GDM1 (cell line): ENCODE data around the gene KLF16.
"Not testable (repeated sequence)": the region's sequence is repeated elsewhere in the genome, so short reads cannot be mapped to it uniquely, and the experiment has no call there.

Experiments
- DNase-seq: peaks from one replicate; lab custom pipeline; 2025; lab: John Stamatoyannopoulos, UW

Gene KLF16

DNA sequence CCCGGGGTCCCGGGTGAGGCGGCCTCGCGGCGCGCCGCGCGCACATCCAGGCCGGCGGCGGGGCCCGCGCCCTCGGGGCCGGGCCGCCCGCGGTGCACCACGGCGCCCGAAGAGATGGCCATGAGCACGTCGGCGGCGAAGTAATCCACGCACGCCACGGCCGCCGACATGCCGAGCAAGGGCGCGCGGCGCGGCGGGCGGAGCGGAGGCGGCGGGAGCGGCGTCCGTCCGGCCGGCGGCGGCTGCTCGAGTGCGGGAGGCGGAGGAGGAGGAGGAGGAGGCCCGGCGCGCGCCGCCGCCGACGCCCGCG, at the start of gene KLF16:
TSS of gene KLF16 (minus strand) at position 252 of the 310 bp plus-strand sequence. CDS start at position 170, 82 bp downstream.
- no peak for DNase-seq

DNA sequence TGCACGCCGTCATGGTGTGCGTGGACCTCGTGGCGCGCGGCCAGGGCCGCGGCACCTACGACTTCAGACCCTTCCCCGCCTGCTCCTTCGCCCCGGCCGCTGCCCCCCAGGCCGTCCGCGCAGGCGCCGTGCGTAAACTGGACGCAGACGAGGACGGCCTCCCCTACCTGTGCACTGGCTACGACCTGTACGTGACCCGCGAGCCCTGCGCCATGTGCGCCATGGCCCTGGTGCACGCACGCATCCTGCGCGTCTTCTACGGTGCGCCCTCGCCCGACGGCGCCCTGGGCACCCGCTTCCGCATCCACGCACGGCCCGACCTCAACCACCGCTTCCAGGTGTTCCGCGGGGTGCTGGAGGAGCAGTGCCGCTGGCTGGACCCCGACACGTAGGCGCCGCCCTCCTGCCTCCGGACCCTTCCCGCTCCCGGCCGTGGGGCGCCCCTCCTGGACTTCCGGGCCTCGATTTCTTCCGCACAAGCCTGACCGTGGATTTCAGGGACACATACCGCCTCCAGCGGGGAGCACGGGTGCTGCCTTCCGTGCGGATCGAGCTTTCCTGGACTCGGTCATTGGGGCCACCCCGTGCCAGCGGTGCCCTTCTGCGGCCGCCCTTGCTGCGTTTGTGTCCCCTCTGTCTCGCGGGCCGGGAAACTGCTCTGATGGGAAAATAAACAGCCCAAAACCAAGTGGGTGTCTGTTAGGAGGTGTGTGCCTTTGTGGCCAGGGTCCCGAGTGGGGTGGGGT, 49.6 kb upstream of the KLF16 start:
- DNase-seq = no peak

DNA sequence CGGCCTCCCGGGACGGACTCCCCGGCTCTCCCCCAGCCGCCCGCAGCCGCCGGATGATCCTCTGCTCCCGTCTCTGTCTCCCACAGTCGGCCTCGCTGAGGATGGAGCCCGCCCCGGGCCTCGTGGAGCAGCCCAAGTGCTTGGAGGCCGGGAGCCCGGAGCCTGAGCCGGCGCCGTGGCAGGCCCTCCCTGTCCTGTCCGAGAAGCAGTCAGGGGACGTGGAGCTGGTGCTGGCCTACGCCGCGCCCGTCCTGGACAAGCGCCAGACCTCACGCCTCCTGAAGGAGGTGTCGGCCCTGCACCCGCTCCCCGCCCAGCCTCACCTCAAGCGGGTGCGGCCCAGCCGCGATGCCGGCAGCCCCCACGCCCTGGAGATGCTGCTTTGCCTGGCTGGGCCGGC, 48.6 kb upstream of the KLF16 start:
- DNase-seq = no peak

DNA sequence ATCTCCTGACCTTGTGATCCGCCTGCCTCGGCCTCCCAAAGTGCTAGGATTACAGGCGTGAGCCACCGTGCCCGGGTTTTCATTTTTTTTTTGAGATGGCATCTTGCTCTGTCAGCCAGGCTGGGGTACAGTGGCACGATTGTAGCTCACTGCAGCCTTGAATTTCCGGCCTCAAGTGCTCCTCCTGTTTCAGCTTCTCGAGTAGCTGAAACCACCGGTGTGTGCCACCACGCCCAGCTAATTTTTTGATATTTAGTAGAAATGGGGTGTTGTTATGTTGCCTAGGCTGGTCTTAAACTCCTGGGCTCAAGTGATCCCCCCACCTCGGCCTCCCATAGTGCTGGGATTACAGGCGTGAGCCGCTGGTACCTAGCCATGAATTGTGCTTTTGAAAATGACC, 47.7 kb upstream of the KLF16 start:
- DNase-seq = no peak

DNA sequence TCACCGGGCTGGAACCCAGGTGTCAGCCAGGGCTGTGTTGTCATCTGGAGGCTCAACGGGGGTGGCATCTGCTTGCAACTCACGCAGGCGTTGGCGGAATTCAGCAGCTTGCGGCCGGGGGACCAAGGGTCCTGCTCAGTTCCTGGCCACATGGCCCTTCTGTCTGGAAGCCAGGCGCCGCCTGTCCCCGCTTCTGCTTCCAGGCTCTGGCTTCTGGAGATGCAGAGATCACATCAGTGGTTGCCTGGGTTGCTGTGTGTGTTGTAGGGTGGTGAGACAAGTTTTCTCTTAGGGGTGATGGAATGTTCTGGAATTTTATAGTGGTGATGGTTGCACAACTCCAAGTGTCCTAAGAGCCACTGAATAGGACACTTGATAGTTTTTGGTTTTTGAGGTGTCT, 46.8 kb upstream of the KLF16 start:
- no peak for DNase-seq

DNA sequence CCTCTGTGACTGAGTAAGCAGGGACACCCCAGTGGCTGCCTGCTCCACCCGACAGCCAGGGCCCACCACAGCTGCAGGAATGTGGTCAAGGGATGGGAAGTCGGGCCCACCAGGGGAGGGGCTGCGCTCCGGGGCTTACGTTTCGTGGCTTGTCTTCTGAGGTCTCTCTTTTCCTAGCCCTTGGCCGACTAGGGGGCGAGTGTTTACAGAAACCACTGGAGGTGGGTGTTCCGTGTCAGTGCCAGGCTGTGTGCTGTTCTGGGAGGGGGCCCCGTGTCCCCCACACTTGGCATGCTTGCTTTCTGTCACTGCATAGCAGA, 46.3 kb upstream of the KLF16 start:
- DNase-seq = peak; percentile 57

DNA sequence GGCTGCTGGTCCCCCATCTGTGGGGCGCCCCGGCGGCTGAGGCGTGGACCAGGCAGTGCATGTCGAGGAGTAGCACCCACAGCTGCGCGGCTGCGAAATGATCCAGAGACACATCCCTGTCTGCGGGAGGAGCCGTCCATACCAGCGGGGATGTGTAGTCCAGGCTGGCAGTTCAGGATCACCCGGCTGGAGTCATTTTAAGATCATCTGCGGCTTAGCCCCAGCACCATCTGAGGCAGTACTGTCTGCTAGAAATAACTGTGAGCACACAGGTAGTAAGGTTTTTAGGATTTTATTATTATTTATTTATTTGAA, 44.9 kb upstream of the KLF16 start:
- no peak for DNase-seq

DNA sequence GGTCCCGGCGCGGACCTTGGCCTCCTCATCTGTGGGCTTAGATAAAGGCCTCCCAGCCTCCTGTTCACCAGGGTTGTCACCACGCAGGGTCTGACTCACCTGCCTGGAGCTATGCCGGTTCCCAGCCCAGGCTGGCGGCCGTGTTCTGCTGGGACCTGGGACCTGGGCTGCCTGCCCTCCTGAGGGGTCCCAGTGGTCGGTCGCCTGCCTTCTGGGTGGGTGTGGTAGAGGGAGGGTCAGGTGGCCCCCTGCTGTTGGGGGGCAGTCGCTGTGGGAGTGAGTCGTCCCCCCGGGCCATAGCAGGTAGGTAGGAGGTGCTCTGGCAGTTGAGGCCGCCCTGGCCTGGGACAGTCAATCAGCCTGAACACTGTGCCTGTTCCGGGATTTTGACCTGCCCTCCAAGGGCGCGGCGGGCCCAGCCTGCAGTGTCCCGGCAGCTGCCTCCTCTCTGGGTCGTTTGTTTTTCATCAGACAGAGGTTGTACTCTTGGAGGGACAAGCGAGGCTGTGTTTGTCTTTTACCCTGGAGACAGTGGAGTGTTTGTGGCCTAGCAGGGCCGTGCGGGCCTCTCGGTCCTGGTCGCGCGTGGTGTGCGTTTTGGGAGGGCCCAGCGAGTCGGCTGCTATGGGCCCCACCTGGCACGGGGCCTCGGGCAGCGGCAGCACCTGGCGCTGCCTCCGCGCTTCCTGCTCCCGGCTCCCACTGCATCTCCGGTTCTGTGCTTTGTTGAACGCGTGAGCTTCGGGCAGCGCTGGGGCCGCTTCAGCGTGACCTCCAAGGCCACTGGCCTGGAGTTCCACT, 44.4 kb upstream of the KLF16 start:
- no peak for DNase-seq

DNA sequence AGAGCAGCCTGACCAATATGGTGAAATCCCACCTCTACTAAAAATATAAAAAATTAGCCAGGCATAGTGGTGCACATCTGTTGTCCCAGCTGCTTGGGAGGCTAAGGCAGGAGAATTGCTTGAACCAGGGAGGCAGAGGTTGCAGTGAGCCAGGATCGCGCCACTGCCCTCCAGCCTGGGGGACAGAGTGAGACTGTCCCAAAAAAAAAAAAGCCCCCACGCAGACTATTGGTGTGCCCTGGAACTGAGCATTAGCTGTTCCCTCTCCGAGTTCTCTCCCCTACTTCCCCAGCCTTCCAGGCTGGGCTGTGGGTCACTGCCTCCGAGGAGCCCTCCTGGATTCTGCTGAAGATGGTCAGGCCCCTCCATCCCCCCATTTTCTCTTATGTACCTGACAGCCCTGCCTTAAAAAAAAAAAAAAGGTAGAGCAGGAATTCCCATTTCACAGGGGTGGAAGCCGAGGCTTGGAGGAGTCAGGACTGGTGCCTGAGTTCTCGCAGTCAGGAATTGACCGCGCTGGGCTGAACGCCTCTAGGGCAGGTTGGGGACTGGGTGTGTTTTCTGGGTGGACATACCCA, 43.7 kb upstream of the KLF16 start:
- no peak for DNase-seq

DNA sequence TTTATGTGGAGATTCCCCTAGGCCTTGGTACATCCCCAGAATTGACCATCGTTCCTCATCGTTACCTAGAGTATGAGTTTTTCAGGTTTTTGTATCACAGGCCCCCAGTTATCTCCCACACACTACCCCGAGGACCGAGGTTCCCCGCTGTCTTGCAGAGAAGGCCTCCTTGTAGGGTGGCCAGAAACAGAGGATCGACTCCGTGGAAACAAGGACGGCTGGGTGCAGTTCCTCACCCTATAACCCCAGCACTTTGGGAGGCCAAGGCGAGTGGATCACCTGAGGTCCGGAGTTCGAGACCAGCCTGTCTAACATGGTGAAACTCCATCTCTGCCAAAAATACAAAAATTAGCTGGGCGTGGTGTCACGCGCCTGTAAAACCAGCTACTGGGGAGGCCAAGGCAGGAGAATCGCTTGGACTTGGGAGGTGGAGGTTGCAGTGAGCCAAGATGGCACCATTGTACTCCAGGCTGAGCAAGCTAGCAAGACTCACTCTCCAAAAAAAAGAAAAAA, 42.5 kb upstream of the KLF16 start:
- DNase-seq = no peak

DNA sequence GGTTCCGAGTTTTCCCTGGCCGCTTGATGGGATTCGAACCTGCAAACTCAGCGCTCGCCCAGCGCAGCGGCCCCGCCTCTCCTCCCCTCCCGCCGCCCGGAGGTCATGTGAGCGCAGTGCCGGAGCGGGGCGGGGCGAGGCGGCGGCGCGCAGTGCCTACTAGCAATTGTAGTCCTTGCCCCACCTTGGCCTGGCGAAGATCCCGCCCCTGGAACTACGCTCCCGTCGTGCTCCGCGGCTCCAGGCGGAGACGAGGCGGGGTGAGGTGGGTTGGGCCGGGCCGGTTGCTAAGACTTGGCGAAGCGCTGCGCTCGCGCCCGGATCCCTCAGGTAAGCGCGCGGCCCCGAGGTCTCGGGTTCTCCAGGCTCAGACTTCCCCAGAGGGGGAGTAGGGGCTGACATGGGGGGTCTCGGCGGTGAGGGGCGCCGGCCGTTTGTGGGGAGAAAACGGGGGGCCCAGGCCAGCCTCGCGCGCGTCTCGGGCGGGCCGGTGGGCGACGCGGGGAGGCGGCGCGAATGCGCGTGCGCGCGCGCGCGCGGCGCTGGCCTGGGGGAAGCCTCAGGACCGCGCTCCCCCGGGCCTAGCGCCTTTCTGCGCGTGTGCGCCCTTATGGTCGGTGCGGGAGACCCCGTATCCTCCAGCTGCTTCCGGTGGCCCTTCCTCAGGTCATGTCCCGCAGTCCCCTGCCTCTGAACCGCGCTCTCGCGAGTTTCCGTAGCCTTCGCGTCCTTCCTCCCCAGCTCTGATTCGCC, 41.9 kb upstream of the KLF16 start, which contains the start of the genes ADAT3 and SCAMP4:
TSS of gene ADAT3 (plus strand) at position 290 of the 753 bp plus-strand sequence. CDS start 6,649 bp downstream, outside the sequence.
TSS of gene SCAMP4 (plus strand) at position 290 of the 753 bp plus-strand sequence. CDS start 9,621 bp downstream, outside the sequence.
- DNase-seq = peak; percentile 98

DNA sequence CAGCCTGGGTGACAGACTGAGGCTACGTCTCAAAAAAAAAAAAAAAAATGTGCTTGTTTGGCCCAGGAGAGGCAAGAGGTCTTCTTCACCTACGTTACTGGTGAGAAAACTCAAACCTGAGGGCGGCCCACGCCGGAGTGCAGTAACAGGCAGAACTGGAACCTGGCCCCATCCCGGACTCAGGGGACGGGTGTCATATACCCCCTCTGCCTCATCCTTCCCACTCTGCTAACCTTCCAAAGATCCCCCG, 41.4 kb upstream of the KLF16 start:
- no peak for DNase-seq

DNA sequence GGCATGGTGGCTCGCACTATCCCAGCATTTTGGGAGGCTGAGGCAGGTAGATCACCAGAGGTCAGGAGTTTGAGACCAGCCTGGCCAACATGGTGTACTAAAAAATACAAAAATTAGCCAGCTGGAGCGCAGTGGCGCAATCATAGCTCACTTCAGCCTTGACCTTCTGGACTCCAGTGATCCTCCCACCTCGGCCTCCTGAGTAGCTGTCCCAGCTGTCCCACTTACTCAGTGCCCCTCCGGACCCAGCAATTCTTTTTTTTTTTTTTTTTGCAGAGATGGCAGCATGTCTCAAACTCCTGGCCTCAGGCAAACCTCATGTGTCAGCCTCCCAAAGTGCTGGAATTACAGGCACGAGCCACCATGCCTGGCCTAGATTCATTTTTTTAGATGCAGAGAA, 39.5 kb upstream of the KLF16 start:
- DNase-seq = no peak

DNA sequence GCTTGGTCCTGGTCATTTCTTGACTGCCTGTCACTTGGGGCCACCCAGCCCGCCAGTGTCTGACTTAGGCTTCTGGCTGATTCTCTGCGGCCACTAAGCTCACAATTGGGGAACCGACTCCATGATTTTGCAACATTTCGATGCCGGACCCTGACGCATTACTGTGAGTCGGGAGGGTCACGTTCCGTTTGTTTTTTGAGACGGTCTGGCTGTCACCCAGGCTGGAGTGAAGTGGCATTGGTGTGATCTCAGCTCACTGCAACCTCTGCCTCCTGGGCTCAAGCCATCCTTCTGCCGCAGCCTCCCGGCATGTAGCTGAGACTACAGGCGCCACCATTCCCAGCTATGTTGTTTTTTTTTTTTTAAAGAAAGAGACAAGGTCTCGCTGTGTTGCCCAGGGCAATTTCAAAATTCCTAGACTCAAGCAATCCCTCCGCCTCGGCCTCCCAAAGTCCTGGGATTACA, 38.6 kb upstream of the KLF16 start:
- no peak for DNase-seq

DNA sequence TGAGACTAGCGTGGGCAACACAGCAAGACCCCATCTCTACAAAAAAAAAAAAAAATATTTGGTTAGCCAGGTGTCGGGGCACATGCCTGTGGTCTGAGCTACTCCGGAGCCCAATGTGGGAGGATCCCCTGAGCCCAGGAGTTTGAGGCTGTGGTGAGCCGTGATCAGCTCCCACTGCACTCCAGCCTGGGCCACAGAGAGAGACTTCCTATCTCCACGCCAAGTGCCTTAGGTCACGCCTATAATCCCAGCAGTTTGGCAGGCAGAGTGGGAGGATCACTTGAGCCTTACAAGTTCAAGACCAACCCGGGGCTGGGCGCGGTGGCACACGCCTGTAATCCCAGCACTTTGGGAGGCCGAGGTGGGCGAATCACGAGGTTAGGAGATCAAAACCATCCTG, 33.1 kb upstream of the KLF16 start:
- no peak for DNase-seq

DNA sequence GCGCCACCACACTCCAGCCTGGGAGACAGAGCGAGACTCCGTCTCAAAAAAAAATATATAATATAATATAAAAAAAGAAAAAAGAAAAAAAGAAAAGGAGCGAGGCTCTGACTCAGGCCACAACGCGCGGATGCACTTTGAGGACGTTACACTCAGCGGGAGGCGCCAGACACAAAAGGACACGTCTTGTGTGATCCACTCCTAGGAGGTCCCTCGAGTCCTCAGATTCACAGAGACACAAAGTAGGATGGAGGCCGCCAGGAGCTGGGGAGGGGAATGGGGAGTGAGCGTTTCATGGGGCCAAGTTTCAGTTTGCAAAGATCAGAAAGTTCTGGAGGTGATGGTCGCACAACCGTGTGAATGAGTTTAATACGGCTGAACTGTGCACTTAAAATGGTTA, 30.4 kb upstream of the KLF16 start:
- no peak for DNase-seq

DNA sequence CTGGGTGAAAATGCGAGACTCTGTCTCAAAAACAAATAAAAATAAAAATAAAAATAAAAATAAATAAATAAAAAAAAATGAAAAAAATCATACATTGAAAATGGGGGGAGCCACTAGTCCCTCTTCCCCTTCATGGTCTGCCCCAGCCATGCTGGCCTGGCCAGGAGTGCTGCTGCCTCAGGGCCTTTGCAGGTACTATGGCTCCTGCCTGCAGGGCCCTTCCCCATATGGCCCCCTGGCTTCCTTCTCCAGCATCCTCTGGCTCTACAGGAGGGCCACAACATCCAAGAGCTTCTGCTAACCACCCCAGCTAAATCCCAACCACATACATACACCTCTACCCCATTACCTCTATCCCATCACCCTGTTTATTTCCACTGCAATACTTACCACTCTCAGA, 26.5 kb upstream of the KLF16 start:
- DNase-seq = no peak

DNA sequence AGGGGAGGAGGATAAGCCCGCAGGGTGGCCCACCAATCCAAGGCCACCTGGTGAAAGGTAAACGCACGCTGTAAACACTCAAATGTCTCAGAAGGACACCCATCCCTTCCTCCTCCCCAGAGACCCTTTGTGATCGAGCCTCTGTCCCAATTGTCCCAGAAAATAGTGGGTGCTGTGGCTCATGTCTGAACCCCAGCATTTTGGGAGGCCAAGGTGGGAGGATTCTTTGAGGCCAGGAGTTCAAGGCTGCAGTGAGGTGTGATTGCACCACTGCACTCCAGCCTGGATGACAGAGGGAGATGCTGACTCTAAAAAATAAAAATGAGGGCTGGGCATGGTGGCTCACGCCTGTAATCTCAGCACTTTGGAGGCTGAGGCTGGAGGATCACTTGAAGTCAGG, 25.0 kb upstream of the KLF16 start:
- DNase-seq = no peak

DNA sequence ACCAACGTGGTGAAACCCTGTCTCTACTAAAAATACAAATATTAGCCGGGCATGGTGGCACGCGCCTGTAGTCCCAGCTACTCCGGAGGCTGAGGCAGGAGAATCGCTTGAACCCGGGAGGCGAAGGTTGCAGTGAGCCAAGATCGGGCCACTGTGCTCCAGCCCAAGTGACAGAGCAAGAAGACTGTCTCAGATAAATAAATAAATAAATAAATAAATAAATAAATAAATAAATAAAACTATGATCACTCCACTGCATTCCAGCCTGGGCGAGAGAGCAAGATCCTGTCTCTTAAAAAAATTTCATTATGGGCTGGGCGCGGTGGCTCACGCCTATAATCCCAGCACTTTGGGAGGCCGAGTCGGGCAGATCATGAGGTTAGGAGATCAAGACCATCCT, 23.0 kb upstream of the KLF16 start:
- not testable (repeated sequence) for DNase-seq

DNA sequence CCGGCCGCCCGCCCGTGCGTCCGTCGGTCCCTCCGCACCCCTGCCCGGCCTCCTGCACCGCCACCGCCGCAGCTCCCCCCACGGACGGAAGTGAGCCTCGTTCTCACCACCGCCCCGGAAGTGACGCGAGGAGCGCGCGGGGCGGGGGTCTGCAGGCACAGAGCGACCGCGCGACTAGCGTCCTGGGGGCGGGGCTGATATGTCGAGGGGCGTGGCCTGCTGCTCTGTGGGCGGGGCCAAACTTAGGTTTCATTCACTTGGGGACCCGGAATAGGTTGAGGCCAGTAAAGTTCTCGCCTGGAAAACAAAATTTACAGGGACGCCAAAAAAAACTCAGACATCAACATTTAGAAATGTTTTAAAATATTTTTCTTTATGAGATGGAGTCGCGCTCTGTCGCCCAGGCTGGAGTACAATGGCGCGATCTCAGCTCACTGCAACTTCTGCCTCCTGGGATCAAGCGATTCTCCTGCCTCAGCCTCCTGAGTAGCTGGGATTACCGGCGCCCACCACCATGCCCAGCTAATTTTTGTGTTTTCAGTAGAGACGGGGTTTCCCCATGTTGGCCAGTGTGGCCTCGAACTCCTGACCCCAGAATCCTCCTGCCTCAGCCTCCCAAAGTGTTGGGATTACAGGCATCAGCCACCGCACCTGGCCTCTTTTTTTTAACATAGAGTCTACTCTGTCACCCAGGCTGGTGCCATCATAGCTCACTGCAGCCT, 22.2 kb upstream of the KLF16 start, which contains the start of gene ABHD17A:
TSS of gene ABHD17A (minus strand) at position 99 of the 722 bp plus-strand sequence. CDS start 3,930 bp downstream, outside the sequence.
- DNase-seq = peak; percentile 90

DNA sequence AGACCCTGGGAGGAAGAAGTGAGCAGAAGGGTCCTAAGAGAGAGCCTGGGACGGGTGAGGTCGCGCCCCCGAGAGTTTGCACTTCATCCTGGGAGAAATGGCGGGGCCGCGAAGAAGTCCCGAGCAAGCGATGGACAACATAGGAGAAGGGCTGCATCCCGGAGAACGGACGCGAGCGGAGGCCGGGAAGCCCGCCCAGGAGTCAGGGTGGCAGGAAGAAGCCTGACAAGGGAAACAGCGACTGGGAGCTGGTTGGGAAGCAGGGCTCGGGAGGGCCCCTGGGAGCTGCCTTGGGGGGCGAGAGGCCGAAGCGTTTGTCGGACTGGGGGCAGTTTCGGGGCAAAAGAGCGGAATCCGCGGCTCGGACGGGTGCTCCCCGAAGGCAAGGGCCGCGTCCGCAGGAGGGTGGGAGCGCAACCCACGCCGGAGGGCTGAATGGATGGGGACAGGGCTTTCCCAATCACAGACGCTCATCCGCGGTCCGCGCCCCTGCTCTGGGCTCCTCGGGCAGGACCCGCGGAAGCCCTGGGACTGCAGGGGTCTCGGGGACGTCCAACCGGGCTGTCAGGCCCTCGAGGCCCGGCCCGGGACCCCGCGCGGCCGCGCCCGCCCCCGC, 21.4 kb upstream of the KLF16 start:
- no peak for DNase-seq
